Endodermal cell (in vitro differentiated cells): ENCODE data around the gene SCYL2. TPM values are rescaled to one million over a fixed set of nuclear protein-coding genes. Genes with fewer than 3 reads are reported as not detected.
A peak's percentile ranks its signal among the peaks of the same experiment; 100 is the strongest.

Experiments used
- DNase-seq: peaks from one replicate; pipeline ENCODE4 v3.0.0-alpha.2; 2017
- H3K27ac ChIP-seq: 2 replicates; pipeline ENCODE4 v1.5.1; 2013; ENCODE audit warnings: mild to moderate bottlenecking, low read depth, low read length, moderate library complexity
- H3K27me3 ChIP-seq: 2 replicates; pipeline ENCODE4 v1.6.1; 2013; ENCODE audit warnings: mild to moderate bottlenecking, low read length, moderate library complexity; ENCODE audit not compliant: insufficient read depth, control insufficient read depth, poor library complexity, severe bottlenecking
- H3K36me3 ChIP-seq: 2 replicates; pipeline ENCODE4 v1.7.0; 2013; ENCODE audit warnings: mild to moderate bottlenecking, low read length, moderate library complexity; ENCODE audit not compliant: control insufficient read depth, insufficient read depth
- H3K4me1 ChIP-seq: one replicate; pipeline ENCODE4 v1.7.0; 2013; ENCODE audit warnings: low read length; ENCODE audit not compliant: control insufficient read depth, insufficient read depth
- H3K4me3 ChIP-seq: 2 replicates; pipeline ENCODE4 v1.5.1; 2013; ENCODE audit warnings: mild to moderate bottlenecking, low read length, moderate library complexity
- H3K9ac ChIP-seq: 2 replicates; pipeline ENCODE4 v1.6.1; 2013; ENCODE audit warnings: mild to moderate bottlenecking, low read length, moderate library complexity; ENCODE audit not compliant: poor library complexity, severe bottlenecking; ENCODE audit errors: extremely low read depth
- H3K9me3 ChIP-seq: 2 replicates; pipeline ENCODE4 v1.6.1; 2013; ENCODE audit warnings: mild to moderate bottlenecking, low read length, moderate library complexity; ENCODE audit not compliant: control insufficient read depth
- H3K27ac Mint-ChIP-seq: 2 replicates; pipeline ENCODE4 v1.8.0; 2020; ENCODE audit warnings: mixed read lengths
- H3K27me3 Mint-ChIP-seq: 2 replicates; pipeline ENCODE4 v1.8.0; 2021; ENCODE audit warnings: mild to moderate bottlenecking, mixed read lengths; ENCODE audit not compliant: insufficient read depth
- H3K36me3 Mint-ChIP-seq: 2 replicates; pipeline ENCODE4 v1.8.0; 2020; ENCODE audit warnings: low read depth, mixed read lengths
- H3K4me1 Mint-ChIP-seq: 2 replicates; pipeline ENCODE4 v1.8.0; 2020; ENCODE audit warnings: mixed read lengths
- H3K4me3 Mint-ChIP-seq: 2 replicates; pipeline ENCODE4 v1.8.0; 2020; ENCODE audit warnings: mild to moderate bottlenecking, moderate library complexity, mixed read lengths
- H3K9me3 Mint-ChIP-seq: 2 replicates; pipeline ENCODE4 v1.8.0; 2020; ENCODE audit warnings: mild to moderate bottlenecking, mixed read lengths
- WGBS, 2 experiments: methylation state at CpG; one replicate each; pipeline versions ENCODE4 v1.1.5 to v1.1.7; 2013; ENCODE audit warnings: missing lambda C conversion rate in 2 of 2, mixed read lengths in 1 of 2; ENCODE audit not compliant: insufficient coverage in 1 of 2, insufficient read length in 1 of 2; 5-methylcytosine and 5-hydroxymethylcytosine counted together
- total RNA-seq, 2 donors: library from RNA; stranded (reverse); fragmentation: NEBNext Ultra II Directional in 1 of 2; extraction: Animal tissue kit (Norgen Biotek cat#: 25700) in 1 of 2; gene quantifications; 2 replicates in 1 of 2; 3 replicates in 1 of 2; pipeline ENCODE4 v1.2.1, GENCODE V29; 2021
- TF ChIP-seq, protein P1 (sequence below): fragments of 200-600 bp; sonication (generic); conservative IDR thresholded peaks from 2 replicates; pipeline ENCODE4 v1.5.0; 2021; ENCODE audit warnings: antibody characterized with exemption, mild to moderate bottlenecking

Gene SCYL2
- total RNA-seq, 2 donors from 2014 or later, result 54.5 to 59.6 TPM

DNA sequence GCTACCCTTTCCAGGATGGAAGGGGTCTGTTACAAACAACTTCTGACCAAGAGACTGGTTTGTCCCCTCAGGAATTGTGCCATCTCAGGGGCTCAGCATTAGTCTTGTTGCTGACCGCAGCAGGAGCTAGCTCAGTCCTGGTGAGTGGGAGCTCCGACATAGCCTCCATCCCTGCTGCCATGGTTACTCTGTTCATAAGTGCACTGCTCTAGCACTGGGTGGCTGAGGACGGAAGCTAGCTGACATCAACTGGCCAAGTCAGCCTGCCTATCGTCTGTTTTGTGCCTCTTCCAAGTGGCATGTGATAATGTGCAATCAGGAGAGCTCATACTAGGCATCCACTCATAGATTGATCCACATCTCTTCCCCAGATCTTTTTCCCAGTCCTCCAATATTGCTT lies 97.3 kb downstream of the SCYL2 start:
- H3K36me3 Mint-ChIP-seq, result no peaks in the 10 kb centered on the region

DNA sequence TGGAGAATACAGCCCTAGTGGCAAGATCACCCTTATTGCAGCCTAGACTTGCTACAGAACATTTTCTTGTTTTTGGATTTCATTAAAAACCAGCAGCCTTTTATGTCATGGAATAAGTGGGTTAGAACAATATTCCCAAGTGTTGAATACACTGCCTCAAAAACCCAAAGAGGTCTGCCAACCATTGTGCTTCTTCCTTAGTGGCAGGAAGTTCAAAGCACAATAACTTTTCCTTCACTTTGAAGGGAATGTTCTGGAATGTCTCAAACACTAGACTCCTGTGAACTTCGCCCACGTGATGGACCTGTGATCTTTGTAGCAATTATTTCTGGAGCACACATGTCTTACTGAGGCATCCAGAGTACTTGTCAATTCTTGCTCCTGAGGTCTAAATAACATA lies 98.4 kb downstream of the SCYL2 start:
- no peaks in the 10 kb centered on the region for H3K27me3 ChIP-seq
- H3K4me1 Mint-ChIP-seq, result no peaks in the 10 kb centered on the region
- peaks cover 8% of the 10 kb centered on the region for H3K27me3 Mint-ChIP-seq
- no peak overlapping the region for H3K4me3 Mint-ChIP-seq
- H3K36me3 Mint-ChIP-seq, result no peaks in the 10 kb centered on the region
- H3K9me3 ChIP-seq, result peaks cover 7% of the 10 kb centered on the region
- 80 to 94% methylated on average over 2 of the region's 2 CpGs for WGBS, 2 experiments
- H3K27ac Mint-ChIP-seq, result no peak overlapping the region
- no peaks in the 10 kb centered on the region for H3K4me1 ChIP-seq
- TF ChIP-seq, protein P1, sequence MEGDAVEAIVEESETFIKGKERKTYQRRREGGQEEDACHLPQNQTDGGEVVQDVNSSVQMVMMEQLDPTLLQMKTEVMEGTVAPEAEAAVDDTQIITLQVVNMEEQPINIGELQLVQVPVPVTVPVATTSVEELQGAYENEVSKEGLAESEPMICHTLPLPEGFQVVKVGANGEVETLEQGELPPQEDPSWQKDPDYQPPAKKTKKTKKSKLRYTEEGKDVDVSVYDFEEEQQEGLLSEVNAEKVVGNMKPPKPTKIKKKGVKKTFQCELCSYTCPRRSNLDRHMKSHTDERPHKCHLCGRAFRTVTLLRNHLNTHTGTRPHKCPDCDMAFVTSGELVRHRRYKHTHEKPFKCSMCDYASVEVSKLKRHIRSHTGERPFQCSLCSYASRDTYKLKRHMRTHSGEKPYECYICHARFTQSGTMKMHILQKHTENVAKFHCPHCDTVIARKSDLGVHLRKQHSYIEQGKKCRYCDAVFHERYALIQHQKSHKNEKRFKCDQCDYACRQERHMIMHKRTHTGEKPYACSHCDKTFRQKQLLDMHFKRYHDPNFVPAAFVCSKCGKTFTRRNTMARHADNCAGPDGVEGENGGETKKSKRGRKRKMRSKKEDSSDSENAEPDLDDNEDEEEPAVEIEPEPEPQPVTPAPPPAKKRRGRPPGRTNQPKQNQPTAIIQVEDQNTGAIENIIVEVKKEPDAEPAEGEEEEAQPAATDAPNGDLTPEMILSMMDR, result no peak
- peak; percentile 10 for DNase-seq
- no peaks in the 10 kb centered on the region for H3K36me3 ChIP-seq
- no peak overlapping the region for H3K9ac ChIP-seq
- H3K4me3 ChIP-seq, result no peak overlapping the region
- peaks cover 6% of the 10 kb centered on the region for H3K9me3 Mint-ChIP-seq
- H3K27ac ChIP-seq, result no peak overlapping the region

More for the DNA sequence above, 97.3 kb downstream of the SCYL2 start:
- peak; percentile 24 for DNase-seq
- Histone ChIP-seq H3K9ac (no peak overlapping the region), H3K4me1 (no peaks in the 10 kb centered on the region), H3K4me3 (no peak overlapping the region), H3K27me3 (no peaks in the 10 kb centered on the region), H3K36me3 (no peaks in the 10 kb centered on the region), H3K27ac (no peak overlapping the region), H3K9me3 (peaks cover 2% of the 10 kb centered on the region)
- Mint-ChIP-seq H3K9me3 (peaks cover under 1% of the 10 kb centered on the region), H3K4me3 (no peak overlapping the region), H3K4me1 (no peaks in the 10 kb centered on the region), H3K27me3 (peaks cover 8% of the 10 kb centered on the region), H3K27ac (no peak overlapping the region)
- TF ChIP-seq, protein P1, result no peak
- 94 to 95% methylated on average over 3 to 4 of the region's 4 CpGs for WGBS, 2 experiments

DNA sequence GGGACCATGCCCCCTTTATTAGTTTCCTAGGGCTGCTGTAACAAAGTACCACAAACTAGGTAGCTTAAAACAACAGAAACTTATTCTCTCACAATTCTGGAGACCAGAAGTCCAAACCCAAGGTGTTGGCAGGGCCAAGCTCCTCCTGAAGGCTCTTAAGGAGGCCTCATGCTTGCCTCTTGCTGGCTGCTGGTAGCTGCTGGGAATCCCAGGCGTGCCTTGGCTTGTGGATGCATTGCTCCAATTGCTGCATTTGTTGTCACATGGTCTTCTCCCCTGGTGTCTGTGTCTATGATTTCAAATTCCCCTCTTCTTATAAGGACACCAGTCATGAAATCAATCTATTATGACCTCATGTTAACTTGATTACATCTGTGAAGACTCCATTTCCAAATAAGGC lies 101.1 kb downstream of the SCYL2 start:
- H3K36me3 ChIP-seq, result no peaks in the 10 kb centered on the region
- H3K27me3 ChIP-seq, result no peaks in the 10 kb centered on the region
- peaks cover 7% of the 10 kb centered on the region for H3K9me3 ChIP-seq
- 73 to 95% methylated on average over 1 of the region's 1 CpG for WGBS, 2 experiments
- Mint-ChIP-seq H3K27me3 (no peaks in the 10 kb centered on the region), H3K4me1 (peaks cover 21% of the 10 kb centered on the region), H3K9me3 (peaks cover 6% of the 10 kb centered on the region), H3K27ac (no peak overlapping the region), H3K4me3 (no peak overlapping the region), H3K36me3 (no peaks in the 10 kb centered on the region)
- peak; percentile 17 for DNase-seq
- no peak overlapping the region for H3K27ac ChIP-seq
- H3K4me1 ChIP-seq, result no peaks in the 10 kb centered on the region
- H3K9ac ChIP-seq, result no peak overlapping the region
- TF ChIP-seq, protein P1, result no peak
- no peak overlapping the region for H3K4me3 ChIP-seq
